Activated B cell treated with CpG ODN at 0.5 μM for 24 hours (primary cell): ENCODE data around the gene GCLC. TPM values are rescaled to one million over a fixed set of nuclear protein-coding genes. Genes with fewer than 3 reads are reported as not detected.

Source experiments
- ATAC-seq: fragments of 200-7000 bp; cut with Tn5 transposase; one replicate; pipeline ENCODE4 v1.10.0; 2021; ENCODE audit warnings: low read depth, mild to moderate bottlenecking, moderate library complexity
- CTCF ChIA-PET: fragments of 350-600 bp; sonication (Branson Sonifier 250); formaldehyde crosslinking; loops from one replicate; lab custom pipeline; 2021; ENCODE audit warnings: antibody characterized with exemption; lab: Charles Lee
- POLR2A ChIA-PET: fragments of 350-600 bp; sonication (Branson Sonifier 250); formaldehyde crosslinking; loops from one replicate; lab custom pipeline; 2021; ENCODE audit warnings: antibody characterized with exemption; lab: Charles Lee
- DNase-seq: peaks from one replicate; pipeline ENCODE4 v3.0.0; 2022
- H3K27ac Mint-ChIP-seq: one replicate; pipeline ENCODE4 v1.8.0; 2020; ENCODE audit warnings: mixed read lengths
- H3K27me3 Mint-ChIP-seq: one replicate; pipeline ENCODE4 v1.8.0; 2021; ENCODE audit warnings: mixed read lengths
- H3K36me3 Mint-ChIP-seq: one replicate; pipeline ENCODE4 v1.8.0; 2021; ENCODE audit warnings: low read depth, mixed read lengths
- H3K4me1 Mint-ChIP-seq: one replicate; pipeline ENCODE4 v1.8.0; 2021; ENCODE audit warnings: mixed read lengths
- H3K4me3 Mint-ChIP-seq: one replicate; pipeline ENCODE4 v1.8.0; 2020; ENCODE audit warnings: mild to moderate bottlenecking, mixed read lengths
- H3K9me3 Mint-ChIP-seq: one replicate; pipeline ENCODE4 v1.8.0; 2020; ENCODE audit warnings: mixed read lengths
- intact Hi-C: fragments of 100-400 bp; cut with micrococcal nuclease; formaldehyde crosslinking; loops from one replicate; pipeline ENCODE4 v1.15.1; 2024
- total RNA-seq: library from RNA; stranded (reverse); gene quantifications from 2 replicates; pipeline ENCODE4 v1.2.3, GENCODE V29; 2022
- TF ChIP-seq, protein P1 (sequence below): fragments of 200-600 bp; IDR thresholded peaks from one replicate; pipeline ENCODE4 v1.8.0; 2022; ENCODE audit warnings: antibody characterized with exemption, mild to moderate bottlenecking

Gene GCLC
- total RNA-seq, 1 donor from 2014 or later: 26.6 TPM

DNA sequence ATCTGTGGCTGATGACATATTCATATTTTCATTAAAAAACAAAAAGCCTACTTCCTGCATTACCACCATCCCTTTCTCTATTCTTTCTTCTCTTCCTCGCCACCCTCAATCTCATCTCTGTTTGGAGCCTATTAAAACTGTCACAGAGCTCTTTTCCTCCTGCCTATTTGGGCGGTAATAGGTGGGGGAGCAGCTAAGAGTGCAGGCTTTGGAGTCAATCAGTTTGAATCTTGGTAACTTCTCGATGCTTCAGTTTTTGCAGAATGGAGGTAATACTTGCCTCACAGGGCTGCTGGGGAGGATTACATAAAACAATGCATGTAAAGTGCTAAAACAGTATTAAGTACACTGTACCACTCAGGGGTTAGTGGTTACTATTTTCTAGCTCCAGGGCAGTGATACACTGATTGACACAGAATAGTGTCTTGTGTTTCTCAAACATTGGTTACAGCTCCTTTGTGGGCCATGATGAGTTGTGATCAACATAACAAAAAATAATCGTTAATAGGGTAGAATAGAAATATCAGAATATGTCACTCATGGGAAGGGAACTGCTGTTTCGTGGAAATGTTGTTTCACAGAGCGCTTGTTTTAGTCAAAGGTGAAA is 14.0 kb downstream of the GCLC start:
- DNase-seq (no peak), ATAC-seq (no peak)
- POLR2A ChIA-PET: no interaction called here
- Mint-ChIP-seq H3K9me3 (no peaks in the 10 kb centered on the region), H3K4me3 (no peak overlapping the region), H3K27ac (no peak overlapping the region), H3K36me3 (peaks cover 8% of the 10 kb centered on the region), H3K4me1 (peaks cover 24% of the 10 kb centered on the region), H3K27me3 (no peaks in the 10 kb centered on the region)
- TF ChIP-seq, protein P1, sequence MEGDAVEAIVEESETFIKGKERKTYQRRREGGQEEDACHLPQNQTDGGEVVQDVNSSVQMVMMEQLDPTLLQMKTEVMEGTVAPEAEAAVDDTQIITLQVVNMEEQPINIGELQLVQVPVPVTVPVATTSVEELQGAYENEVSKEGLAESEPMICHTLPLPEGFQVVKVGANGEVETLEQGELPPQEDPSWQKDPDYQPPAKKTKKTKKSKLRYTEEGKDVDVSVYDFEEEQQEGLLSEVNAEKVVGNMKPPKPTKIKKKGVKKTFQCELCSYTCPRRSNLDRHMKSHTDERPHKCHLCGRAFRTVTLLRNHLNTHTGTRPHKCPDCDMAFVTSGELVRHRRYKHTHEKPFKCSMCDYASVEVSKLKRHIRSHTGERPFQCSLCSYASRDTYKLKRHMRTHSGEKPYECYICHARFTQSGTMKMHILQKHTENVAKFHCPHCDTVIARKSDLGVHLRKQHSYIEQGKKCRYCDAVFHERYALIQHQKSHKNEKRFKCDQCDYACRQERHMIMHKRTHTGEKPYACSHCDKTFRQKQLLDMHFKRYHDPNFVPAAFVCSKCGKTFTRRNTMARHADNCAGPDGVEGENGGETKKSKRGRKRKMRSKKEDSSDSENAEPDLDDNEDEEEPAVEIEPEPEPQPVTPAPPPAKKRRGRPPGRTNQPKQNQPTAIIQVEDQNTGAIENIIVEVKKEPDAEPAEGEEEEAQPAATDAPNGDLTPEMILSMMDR: no peak
- intact Hi-C loops: no loop called here
- CTCF ChIA-PET: interaction anchor here (1.6 kb wide), 1 partner anchor 38 kb away, joined by 4 read pairs; no protein-coding TSS in a partner anchor

DNA sequence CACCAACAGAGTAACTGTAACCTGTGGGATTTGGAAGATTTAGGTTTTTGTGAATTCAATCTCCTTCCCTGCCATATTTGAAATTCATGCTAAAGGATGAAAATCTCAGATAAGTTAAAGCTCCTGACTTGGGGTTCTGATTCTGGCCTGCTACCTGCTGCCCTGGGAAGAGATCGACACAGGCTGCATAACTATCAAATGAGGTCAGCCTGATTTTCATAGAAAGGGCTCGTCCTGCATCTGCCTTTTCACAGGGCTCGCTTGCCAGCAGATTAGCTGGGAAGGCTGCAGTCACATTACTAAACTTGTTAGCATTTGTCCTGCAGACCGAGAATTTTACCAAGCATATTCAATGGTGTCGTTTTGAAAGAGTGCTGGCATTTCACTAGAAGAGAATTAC is 14.6 kb downstream of the GCLC start:
- no peak overlapping the region for H3K4me3 Mint-ChIP-seq
- ATAC-seq (no peak), DNase-seq (no peak)
- POLR2A ChIA-PET: no interaction called here
- H3K36me3 Mint-ChIP-seq: peaks cover 5% of the 10 kb centered on the region
- peaks cover 24% of the 10 kb centered on the region for H3K4me1 Mint-ChIP-seq
- no peak overlapping the region for H3K27ac Mint-ChIP-seq
- TF ChIP-seq, protein P1: no peak
- CTCF ChIA-PET: no interaction called here
- intact Hi-C loops: no loop called here
- no peaks in the 10 kb centered on the region for H3K27me3 Mint-ChIP-seq
- no peaks in the 10 kb centered on the region for H3K9me3 Mint-ChIP-seq

DNA sequence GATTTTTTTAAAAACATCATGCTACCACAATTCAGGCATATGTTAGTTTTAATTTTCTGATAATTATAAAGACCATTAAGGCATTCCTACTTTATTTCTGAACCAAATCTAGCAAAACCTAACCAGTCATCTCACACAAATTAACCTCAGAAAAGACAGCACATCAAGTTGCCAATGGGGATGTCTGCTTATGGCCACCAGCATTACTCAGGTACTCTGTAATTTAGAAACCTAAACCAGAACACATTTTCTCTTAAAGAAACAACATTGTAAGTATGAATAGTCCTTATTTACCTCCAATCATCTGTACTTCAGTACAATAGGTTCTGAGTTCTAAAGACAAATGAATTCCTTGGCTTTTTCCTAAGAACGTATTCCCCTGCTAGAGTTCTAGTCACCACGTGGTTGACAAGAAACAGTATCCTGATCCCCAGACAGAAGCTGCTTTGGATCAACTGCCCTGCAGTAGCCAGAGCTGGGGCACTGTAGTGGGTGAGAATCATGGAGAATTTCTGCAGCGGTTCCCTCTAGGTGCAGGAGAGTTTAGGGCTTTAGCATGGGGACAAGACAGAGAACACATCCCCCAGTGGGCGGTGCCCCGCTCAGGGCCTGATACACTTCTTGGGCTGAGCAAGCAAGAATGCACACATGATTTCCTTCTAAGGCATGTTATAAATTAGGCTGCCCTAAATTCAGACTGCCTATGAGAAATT is 15.4 kb downstream of the GCLC start:
- intact Hi-C loops: no loop called here
- ChIA-PET POLR2A (no interaction called here), CTCF (no interaction called here)
- H3K27ac Mint-ChIP-seq: no peak overlapping the region
- H3K4me3 Mint-ChIP-seq: no peak overlapping the region
- H3K27me3 Mint-ChIP-seq: no peaks in the 10 kb centered on the region
- no peak for DNase-seq
- ATAC-seq: no peak
- peaks cover 3% of the 10 kb centered on the region for H3K36me3 Mint-ChIP-seq
- TF ChIP-seq, protein P1: no peak
- H3K4me1 Mint-ChIP-seq: peaks cover 22% of the 10 kb centered on the region
- no peaks in the 10 kb centered on the region for H3K9me3 Mint-ChIP-seq

DNA sequence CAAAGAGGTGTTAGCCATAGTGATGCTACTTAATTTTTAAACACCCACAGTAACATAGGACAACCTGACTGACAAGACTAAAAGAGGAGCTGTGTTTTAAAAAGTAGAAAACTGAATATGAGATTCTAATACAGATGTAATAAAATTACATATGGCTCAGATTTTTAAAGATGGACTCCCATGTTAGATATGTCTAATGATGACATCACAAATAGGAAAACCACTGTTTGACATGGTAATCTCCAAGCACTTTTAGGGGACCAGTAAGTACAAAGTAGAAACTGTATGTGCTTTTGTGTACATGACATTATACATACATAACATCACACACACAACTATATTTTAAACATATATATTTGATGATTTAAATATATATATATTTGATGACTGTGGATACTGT is 16.8 kb downstream of the GCLC start:
- POLR2A ChIA-PET: no interaction called here
- no peak for DNase-seq
- Mint-ChIP-seq H3K27me3 (no peaks in the 10 kb centered on the region), H3K27ac (no peak overlapping the region), H3K4me1 (peaks cover 18% of the 10 kb centered on the region), H3K9me3 (no peaks in the 10 kb centered on the region), H3K36me3 (no peaks in the 10 kb centered on the region), H3K4me3 (no peak overlapping the region)
- CTCF ChIA-PET: no interaction called here
- intact Hi-C loops: no loop called here
- TF ChIP-seq, protein P1: no peak
- ATAC-seq: no peak

DNA sequence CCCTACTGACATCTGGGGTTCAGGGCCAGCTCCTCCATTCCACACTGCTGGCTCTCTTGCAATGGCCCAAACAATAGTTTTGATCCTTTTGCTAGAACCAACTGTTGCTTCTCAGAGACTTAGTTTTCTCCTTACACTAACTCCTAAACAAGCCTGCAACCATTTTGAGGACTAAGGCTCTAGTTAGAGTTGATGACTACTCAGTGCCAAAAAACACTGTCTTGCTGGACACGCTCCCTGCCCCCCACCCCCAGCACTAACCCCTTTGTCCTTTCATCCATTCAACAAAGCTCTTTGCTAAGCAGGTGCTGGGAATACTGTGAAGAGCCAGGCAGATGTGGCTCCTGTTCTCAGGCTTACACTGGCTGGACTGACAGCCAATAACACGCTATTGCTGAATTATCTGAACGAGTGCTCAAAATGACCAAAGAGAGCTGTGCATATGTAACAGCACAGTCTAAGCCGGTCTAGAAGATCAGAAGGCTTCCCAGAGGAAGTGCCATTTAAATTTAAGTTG is 17.6 kb downstream of the GCLC start:
- TF ChIP-seq, protein P1: no peak
- no peaks in the 10 kb centered on the region for H3K27me3 Mint-ChIP-seq
- H3K4me3 Mint-ChIP-seq: no peak overlapping the region
- H3K36me3 Mint-ChIP-seq: peaks cover 2% of the 10 kb centered on the region
- CTCF ChIA-PET: no interaction called here
- no peaks in the 10 kb centered on the region for H3K9me3 Mint-ChIP-seq
- no peak overlapping the region for H3K27ac Mint-ChIP-seq
- intact Hi-C loops: no loop called here
- DNase-seq: no peak
- no peak for ATAC-seq
- peaks cover 11% of the 10 kb centered on the region for H3K4me1 Mint-ChIP-seq
- POLR2A ChIA-PET: no interaction called here
